PC-9 (cell line): ENCODE measurements around the gene CTTNBP2.

Source experiments
- EZH2 ChIP-seq: fragments of 200-600 bp; sonication (generic); IDR thresholded peaks from 2 replicates; pipeline ENCODE4 v1.8.0; 2017; ENCODE audit warnings: antibody characterized with exemption, low read depth
- TF ChIP-seq, protein P1 (sequence below): fragments of 200-600 bp; sonication (generic); conservative IDR thresholded peaks from 2 replicates; pipeline ENCODE4 v1.6.1; 2017; ENCODE audit warnings: mixed run types, antibody characterized with exemption, mild to moderate bottlenecking, moderate library complexity

DNA sequence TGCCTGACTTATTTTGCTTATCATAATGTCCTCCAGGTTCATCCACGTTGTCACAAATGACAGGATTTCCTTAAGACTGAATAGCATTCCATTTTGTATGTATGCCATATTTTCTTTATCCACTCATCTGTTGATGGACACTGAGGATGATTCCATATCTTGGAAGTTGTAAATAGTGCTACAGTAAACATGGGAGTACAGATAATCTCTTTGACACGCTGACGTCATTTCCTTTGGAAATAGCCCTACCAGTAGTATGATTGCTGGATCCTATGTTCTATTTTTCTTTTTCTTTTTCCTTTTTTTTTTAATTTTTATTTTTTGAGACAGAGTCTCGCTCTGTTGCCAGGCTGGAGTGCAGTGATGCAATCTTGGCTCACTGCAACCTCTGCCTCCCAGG lies 167.6 kb downstream of the CTTNBP2 start:
- TF ChIP-seq, protein P1, sequence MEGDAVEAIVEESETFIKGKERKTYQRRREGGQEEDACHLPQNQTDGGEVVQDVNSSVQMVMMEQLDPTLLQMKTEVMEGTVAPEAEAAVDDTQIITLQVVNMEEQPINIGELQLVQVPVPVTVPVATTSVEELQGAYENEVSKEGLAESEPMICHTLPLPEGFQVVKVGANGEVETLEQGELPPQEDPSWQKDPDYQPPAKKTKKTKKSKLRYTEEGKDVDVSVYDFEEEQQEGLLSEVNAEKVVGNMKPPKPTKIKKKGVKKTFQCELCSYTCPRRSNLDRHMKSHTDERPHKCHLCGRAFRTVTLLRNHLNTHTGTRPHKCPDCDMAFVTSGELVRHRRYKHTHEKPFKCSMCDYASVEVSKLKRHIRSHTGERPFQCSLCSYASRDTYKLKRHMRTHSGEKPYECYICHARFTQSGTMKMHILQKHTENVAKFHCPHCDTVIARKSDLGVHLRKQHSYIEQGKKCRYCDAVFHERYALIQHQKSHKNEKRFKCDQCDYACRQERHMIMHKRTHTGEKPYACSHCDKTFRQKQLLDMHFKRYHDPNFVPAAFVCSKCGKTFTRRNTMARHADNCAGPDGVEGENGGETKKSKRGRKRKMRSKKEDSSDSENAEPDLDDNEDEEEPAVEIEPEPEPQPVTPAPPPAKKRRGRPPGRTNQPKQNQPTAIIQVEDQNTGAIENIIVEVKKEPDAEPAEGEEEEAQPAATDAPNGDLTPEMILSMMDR, result no peak
- TF ChIP-seq EZH2, result no peak
